Activated CD4-positive, alpha-beta memory T cell treated with anti-CD3 and anti-CD28 coated beads for 36 hours (primary cell): Measurements from ENCODE around the gene CATSPERD. TPM values are rescaled to one million over a fixed set of nuclear protein-coding genes. Genes with fewer than 3 reads are reported as not detected.

Experiments used
- CTCF ChIA-PET: fragments of 350-600 bp; sonication (Branson Sonifier 250); formaldehyde crosslinking; loops from one replicate; lab custom pipeline; 2021; ENCODE audit warnings: antibody characterized with exemption, inconsistent platforms; lab: Charles Lee
- POLR2A ChIA-PET: fragments of 350-600 bp; sonication (Branson Sonifier 250); formaldehyde crosslinking; loops from one replicate; lab custom pipeline; 2021; ENCODE audit warnings: antibody characterized with exemption; lab: Charles Lee
- DNase-seq: peaks from one replicate; pipeline ENCODE4 v3.0.0-alpha.2; 2020
- H3K27ac Mint-ChIP-seq: one replicate; pipeline ENCODE4 v1.8.0; 2021; ENCODE audit warnings: mixed read lengths
- H3K27me3 Mint-ChIP-seq: one replicate; pipeline ENCODE4 v1.8.0; 2021; ENCODE audit warnings: mixed read lengths
- H3K36me3 Mint-ChIP-seq: one replicate; pipeline ENCODE4 v1.8.0; 2021; ENCODE audit warnings: mixed read lengths
- H3K4me1 Mint-ChIP-seq: one replicate; pipeline ENCODE4 v1.8.0; 2021; ENCODE audit warnings: low read depth, mixed read lengths
- H3K4me3 Mint-ChIP-seq: one replicate; pipeline ENCODE4 v1.8.0; 2021; ENCODE audit warnings: mild to moderate bottlenecking, mixed read lengths
- H3K9me3 Mint-ChIP-seq: one replicate; pipeline ENCODE4 v1.8.0; 2021; ENCODE audit warnings: mixed read lengths
- intact Hi-C: fragments of 100-400 bp; cut with micrococcal nuclease; formaldehyde crosslinking; loops from one replicate; pipeline ENCODE4 v1.15.1; 2023
- total RNA-seq, 2 experiments: library from RNA; stranded (reverse); gene quantifications; one replicate each; pipeline ENCODE4 v1.2.3, GENCODE V29; 2021

The CATSPERD gene
- total RNA-seq, 2 experiments from 2014 or later: not detected

- Mint-ChIP-seq H3K27me3 (no peaks in the 10 kb centered on the region), H3K9me3 (no peaks in the 10 kb centered on the region), H3K27ac (peak overlapping the region; percentile 89), H3K4me3 (peak overlapping the region; percentile 96), H3K36me3 (no peaks in the 10 kb centered on the region), H3K4me1 (peaks cover 17% of the 10 kb centered on the region)
- ChIA-PET CTCF (interaction anchor here (0.7 to 1.4 kb wide), 2 partner anchors 8 to 10 kb away, joined by 5 to 6 read pairs; partner anchors contain the start of gene RPL36), POLR2A (interaction anchor here (0.5 to 1.3 kb wide), 5 partner anchors 8 to 1333 kb away, joined by 3 to 5 read pairs (median 3); partner anchors contain the start of genes SAFB and SAFB2)
- no peak for DNase-seq
- intact Hi-C loops: loop anchor here (1.0 to 10.0 kb wide), 7 partner anchors 11 to 694 kb away; partner anchors contain the start of genes CATSPERD, LONP1, RPL36 and SAFB
Measured at GRCh38 chr19:5679289-5680083, 41.0 kb upstream of the CATSPERD start.

- CTCF ChIA-PET: interaction anchor here (1.4 kb wide), 1 partner anchor 10 kb away, joined by 6 read pairs; the partner anchor contains the start of gene RPL36
- no peaks in the 10 kb centered on the region for H3K36me3 Mint-ChIP-seq
Measured at GRCh38 chr19:5680084-5680436, 40.4 kb upstream of the CATSPERD start.

GRCh38 chr19:5680437-5681368 is 39.7 kb upstream of the CATSPERD start, which contains the start of the genes HSD11B1L and MICOS13:
TSS of gene HSD11B1L (plus strand) at chr19:5681027. CDS start at chr19:5684833, 3,806 bp downstream.
TSS of gene MICOS13 (minus strand) at chr19:5680516. CDS start at chr19:5680486, 30 bp downstream.
- no peaks in the 10 kb centered on the region for H3K27me3 Mint-ChIP-seq
- H3K27ac Mint-ChIP-seq: peak within 1 kb of the TSS; percentile 89
- CTCF ChIA-PET: interaction anchor here (0.9 to 1.4 kb wide), 2 partner anchors 9 kb away, joined by 5 to 6 read pairs; partner anchors contain the start of gene RPL36
- peak; percentile 99 for DNase-seq
- H3K4me3 Mint-ChIP-seq: peak within 1 kb of the TSS; percentile 96
- H3K4me1 Mint-ChIP-seq: peaks cover 17% of the 10 kb centered on the region
- no peaks in the 10 kb centered on the region for H3K36me3 Mint-ChIP-seq
- POLR2A ChIA-PET: interaction anchor here (1.0 to 1.6 kb wide), 2 partner anchors 9 to 11 kb away, joined by 3 to 5 read pairs; no protein-coding TSS in a partner anchor
- intact Hi-C loops: loop anchor here (1.0 to 10.0 kb wide), 7 partner anchors 10 to 693 kb away; partner anchors contain the start of genes CATSPERD, LONP1, RPL36 and SAFB
- H3K9me3 Mint-ChIP-seq: no peaks in the 10 kb centered on the region

More at GRCh38 chr19:5680084-5680436, 40.4 kb upstream of the CATSPERD start:
- no peaks in the 10 kb centered on the region for H3K27me3 Mint-ChIP-seq
- H3K27ac Mint-ChIP-seq: peak overlapping the region; percentile 89
- no peaks in the 10 kb centered on the region for H3K9me3 Mint-ChIP-seq
- intact Hi-C loops: loop anchor here (1.0 to 10.0 kb wide), 7 partner anchors 10 to 693 kb away; partner anchors contain the start of genes CATSPERD, LONP1, RPL36 and SAFB
- H3K4me3 Mint-ChIP-seq: peak overlapping the region; percentile 96
- POLR2A ChIA-PET: interaction anchor here (0.5 to 1.3 kb wide), 4 partner anchors 8 to 1334 kb away, joined by 3 to 5 read pairs (median 3); partner anchors contain the start of genes SAFB and SAFB2
- peaks cover 17% of the 10 kb centered on the region for H3K4me1 Mint-ChIP-seq
- no peak for DNase-seq

GRCh38 chr19:5681391-5682106 is 38.9 kb upstream of the CATSPERD start:
- CTCF ChIA-PET: interaction anchor here (0.9 kb wide), 1 partner anchor 8 kb away, joined by 5 read pairs; the partner anchor contains the start of gene RPL36
- POLR2A ChIA-PET: interaction anchor here (1.6 kb wide), 1 partner anchor 10 kb away, joined by 5 read pairs; no protein-coding TSS in a partner anchor
- DNase-seq: no peak
- Mint-ChIP-seq H3K27me3 (no peaks in the 10 kb centered on the region), H3K27ac (peak overlapping the region; percentile 9), H3K4me3 (peak overlapping the region; percentile 30), H3K9me3 (no peaks in the 10 kb centered on the region), H3K36me3 (no peaks in the 10 kb centered on the region), H3K4me1 (peaks cover 19% of the 10 kb centered on the region)
- intact Hi-C loops: loop anchor here (2.0 to 10.0 kb wide), 2 partner anchors 39 to 273 kb away; partner anchors contain the start of genes CATSPERD and LONP1

- H3K27me3 Mint-ChIP-seq: no peaks in the 10 kb centered on the region
- H3K4me1 Mint-ChIP-seq: peaks cover 20% of the 10 kb centered on the region
- DNase-seq: no peak
- ChIA-PET POLR2A (interaction anchor here (1.6 kb wide), 1 partner anchor 10 kb away, joined by 5 read pairs; no protein-coding TSS in a partner anchor), CTCF (interaction anchor here (0.9 kb wide), 1 partner anchor 8 kb away, joined by 5 read pairs; the partner anchor contains the start of gene RPL36)
- intact Hi-C loops: loop anchor here (10.0 kb wide), 1 partner anchor 273 kb away; no protein-coding TSS in a partner anchor
- no peaks in the 10 kb centered on the region for H3K36me3 Mint-ChIP-seq
- H3K4me3 Mint-ChIP-seq: peak overlapping the region; percentile 30
- no peaks in the 10 kb centered on the region for H3K9me3 Mint-ChIP-seq
- no peak overlapping the region for H3K27ac Mint-ChIP-seq
Measured at GRCh38 chr19:5682107-5682482, 38.3 kb upstream of the CATSPERD start.

- no peak overlapping the region for H3K27ac Mint-ChIP-seq
- no peaks in the 10 kb centered on the region for H3K27me3 Mint-ChIP-seq
- H3K36me3 Mint-ChIP-seq: no peaks in the 10 kb centered on the region
- H3K4me3 Mint-ChIP-seq: no peak overlapping the region
- no peaks in the 10 kb centered on the region for H3K9me3 Mint-ChIP-seq
- ChIA-PET POLR2A (no interaction called here), CTCF (no interaction called here)
- DNase-seq: no peak
- intact Hi-C loops: loop anchor here (10.0 kb wide), 1 partner anchor 271 kb away; no protein-coding TSS in a partner anchor
- H3K4me1 Mint-ChIP-seq: peaks cover 24% of the 10 kb centered on the region
Measured at GRCh38 chr19:5683177-5683886, 37.1 kb upstream of the CATSPERD start.

GRCh38 chr19:5684694-5685430 is 35.6 kb upstream of the CATSPERD start:
- intact Hi-C loops: loop anchor here (10.0 kb wide), 1 partner anchor 270 kb away; no protein-coding TSS in a partner anchor
- DNase-seq: no peak
- CTCF ChIA-PET: no interaction called here
- POLR2A ChIA-PET: no interaction called here
- H3K4me1 Mint-ChIP-seq: peaks cover 22% of the 10 kb centered on the region
- no peaks in the 10 kb centered on the region for H3K36me3 Mint-ChIP-seq
- no peaks in the 10 kb centered on the region for H3K27me3 Mint-ChIP-seq
- no peak overlapping the region for H3K4me3 Mint-ChIP-seq
- no peak overlapping the region for H3K27ac Mint-ChIP-seq
- no peaks in the 10 kb centered on the region for H3K9me3 Mint-ChIP-seq

GRCh38 chr19:5686326-5686646 is 34.2 kb upstream of the CATSPERD start:
- no peaks in the 10 kb centered on the region for H3K27me3 Mint-ChIP-seq
- ChIA-PET POLR2A (interaction anchor here (0.6 to 2.3 kb wide), 6 partner anchors 32 to 1664 kb away, joined by 3 to 13 read pairs (median 4); partner anchors contain the start of genes CATSPERD, DUS3L, LONP1 and SAFB), CTCF (interaction anchor here (0.6 to 5.6 kb wide), 5 partner anchors 9 to 118 kb away, joined by 3 to 103 read pairs (median 3); partner anchors contain the start of genes CATSPERD and LONP1)
- H3K36me3 Mint-ChIP-seq: peaks cover 13% of the 10 kb centered on the region
- intact Hi-C loops: loop anchor here (1.0 to 10.0 kb wide), 3 partner anchors 34 to 269 kb away; partner anchors contain the start of genes CATSPERD, LONP1 and VMAC
- H3K27ac Mint-ChIP-seq: peak overlapping the region; percentile 67
- H3K9me3 Mint-ChIP-seq: no peaks in the 10 kb centered on the region
- H3K4me1 Mint-ChIP-seq: peaks cover 25% of the 10 kb centered on the region
- no peak for DNase-seq
- peak overlapping the region; percentile 71 for H3K4me3 Mint-ChIP-seq

- intact Hi-C loops: loop anchor here (1.0 to 10.0 kb wide), 3 partner anchors 33 to 268 kb away; partner anchors contain the start of genes CATSPERD, LONP1 and VMAC
- CTCF ChIA-PET: interaction anchor here (0.6 to 5.6 kb wide), 13 partner anchors 8 to 117 kb away, joined by 3 to 103 read pairs (median 5); partner anchors contain the start of genes CATSPERD, DUS3L and LONP1
- Mint-ChIP-seq H3K4me3 (peak overlapping the region; percentile 71), H3K27ac (peak overlapping the region; percentile 67), H3K27me3 (no peaks in the 10 kb centered on the region), H3K9me3 (no peaks in the 10 kb centered on the region), H3K4me1 (peaks cover 20% of the 10 kb centered on the region), H3K36me3 (peaks cover 18% of the 10 kb centered on the region)
- peak; percentile 99 for DNase-seq
- POLR2A ChIA-PET: interaction anchor here (0.6 to 2.3 kb wide), 7 partner anchors 9 to 1663 kb away, joined by 3 to 13 read pairs (median 4); partner anchors contain the start of genes CATSPERD, DUS3L, LONP1 and SAFB
Measured at GRCh38 chr19:5686647-5687359, 33.6 kb upstream of the CATSPERD start.
